Activated T-cell treated with anti-CD3 and anti-CD28 coated beads, Interleukin-2, amount 50 U/mL, for 24 hours (primary cell): Measurements from ENCODE around the gene RPL7A.

Experiments
- DNase-seq: peaks from one replicate; pipeline ENCODE4 v3.0.0-alpha.2; 2020
- H3K27ac Mint-ChIP-seq: 2 replicates; pipeline ENCODE4 v1.8.0; 2020; ENCODE audit warnings: mild to moderate bottlenecking, mixed read lengths
- H3K27me3 Mint-ChIP-seq: 2 replicates; pipeline ENCODE4 v1.8.0; 2020; ENCODE audit warnings: mixed read lengths
- H3K36me3 Mint-ChIP-seq: 2 replicates; pipeline ENCODE4 v1.8.0; 2020; ENCODE audit warnings: low read depth, mixed read lengths
- H3K4me1 Mint-ChIP-seq: 2 replicates; pipeline ENCODE4 v1.8.0; 2020; ENCODE audit warnings: low read depth, mixed read lengths
- H3K4me3 Mint-ChIP-seq: 2 replicates; pipeline ENCODE4 v1.8.0; 2020; ENCODE audit warnings: mild to moderate bottlenecking, moderate library complexity, mixed read lengths
- H3K9me3 Mint-ChIP-seq: 2 replicates; pipeline ENCODE4 v1.8.0; 2020; ENCODE audit warnings: mixed read lengths

Gene RPL7A

GRCh38 chr9:133348718-133349573 lies 928 bp downstream of the RPL7A start:
- H3K36me3 Mint-ChIP-seq: peaks cover 92% of the 10 kb centered on the region
- no peaks in the 10 kb centered on the region for H3K9me3 Mint-ChIP-seq
- H3K4me1 Mint-ChIP-seq: peaks cover 52% of the 10 kb centered on the region
- no peaks in the 10 kb centered on the region for H3K27me3 Mint-ChIP-seq
- peak overlapping the region; percentile 99 for H3K27ac Mint-ChIP-seq
- DNase-seq: no peak
- H3K4me3 Mint-ChIP-seq: peak overlapping the region; percentile 98

- H3K27me3 Mint-ChIP-seq: no peaks in the 10 kb centered on the region
- peak overlapping the region; percentile 99 for H3K27ac Mint-ChIP-seq
- no peaks in the 10 kb centered on the region for H3K9me3 Mint-ChIP-seq
- peak overlapping the region; percentile 98 for H3K4me3 Mint-ChIP-seq
- DNase-seq: no peak
- peaks cover 64% of the 10 kb centered on the region for H3K4me1 Mint-ChIP-seq
- peaks cover 85% of the 10 kb centered on the region for H3K36me3 Mint-ChIP-seq
Measured at GRCh38 chr9:133349965-133350616, 2.1 kb downstream of the RPL7A start.

GRCh38 chr9:133351526-133351907 lies 3.5 kb downstream of the RPL7A start:
- H3K36me3 Mint-ChIP-seq: peaks cover 74% of the 10 kb centered on the region
- H3K4me3 Mint-ChIP-seq: peak overlapping the region; percentile 98
- H3K27ac Mint-ChIP-seq: peak overlapping the region; percentile 99
- H3K9me3 Mint-ChIP-seq: no peaks in the 10 kb centered on the region
- no peak for DNase-seq
- no peaks in the 10 kb centered on the region for H3K27me3 Mint-ChIP-seq
- peaks cover 60% of the 10 kb centered on the region for H3K4me1 Mint-ChIP-seq

- H3K27ac Mint-ChIP-seq: peak overlapping the region; percentile 99
- H3K36me3 Mint-ChIP-seq: peaks cover 72% of the 10 kb centered on the region
- no peaks in the 10 kb centered on the region for H3K9me3 Mint-ChIP-seq
- peaks cover 57% of the 10 kb centered on the region for H3K4me1 Mint-ChIP-seq
- H3K27me3 Mint-ChIP-seq: no peaks in the 10 kb centered on the region
- peak overlapping the region; percentile 39 for H3K4me3 Mint-ChIP-seq
- peak; percentile 70 for DNase-seq
Measured at GRCh38 chr9:133351908-133352634, 4.1 kb downstream of the RPL7A start.

GRCh38 chr9:133352635-133353340 lies 4.8 kb downstream of the RPL7A start:
- peaks cover 64% of the 10 kb centered on the region for H3K4me1 Mint-ChIP-seq
- H3K36me3 Mint-ChIP-seq: peaks cover 77% of the 10 kb centered on the region
- H3K4me3 Mint-ChIP-seq: peak overlapping the region; percentile 15
- peak overlapping the region; percentile 99 for H3K27ac Mint-ChIP-seq
- no peaks in the 10 kb centered on the region for H3K9me3 Mint-ChIP-seq
- DNase-seq: peak; percentile 53
- no peaks in the 10 kb centered on the region for H3K27me3 Mint-ChIP-seq

- H3K27me3 Mint-ChIP-seq: no peaks in the 10 kb centered on the region
- no peak overlapping the region for H3K4me3 Mint-ChIP-seq
- H3K27ac Mint-ChIP-seq: peak overlapping the region; percentile 99
- H3K4me1 Mint-ChIP-seq: peaks cover 71% of the 10 kb centered on the region
- no peaks in the 10 kb centered on the region for H3K9me3 Mint-ChIP-seq
- DNase-seq: no peak
- peaks cover 77% of the 10 kb centered on the region for H3K36me3 Mint-ChIP-seq
Measured at GRCh38 chr9:133353548-133353947, 5.5 kb downstream of the RPL7A start.

- H3K36me3 Mint-ChIP-seq: peaks cover 77% of the 10 kb centered on the region
- peak overlapping the region; percentile 91 for H3K4me3 Mint-ChIP-seq
- no peaks in the 10 kb centered on the region for H3K9me3 Mint-ChIP-seq
- no peaks in the 10 kb centered on the region for H3K27me3 Mint-ChIP-seq
- no peak for DNase-seq
- peaks cover 71% of the 10 kb centered on the region for H3K4me1 Mint-ChIP-seq
- peak overlapping the region; percentile 99 for H3K27ac Mint-ChIP-seq
Measured at GRCh38 chr9:133354766-133355165, 6.7 kb downstream of the RPL7A start.

GRCh38 chr9:133355881-133356357 lies 7.9 kb downstream of the RPL7A start:
- Mint-ChIP-seq H3K9me3 (no peaks in the 10 kb centered on the region), H3K27ac (peak overlapping the region; percentile 99), H3K4me3 (peak overlapping the region; percentile 91), H3K27me3 (no peaks in the 10 kb centered on the region), H3K4me1 (peaks cover 70% of the 10 kb centered on the region), H3K36me3 (peaks cover 76% of the 10 kb centered on the region)
- no peak for DNase-seq

- Mint-ChIP-seq H3K4me1 (peaks cover 70% of the 10 kb centered on the region), H3K27ac (peak within 1 kb of the TSS; percentile 99), H3K36me3 (peaks cover 76% of the 10 kb centered on the region), H3K9me3 (no peaks in the 10 kb centered on the region), H3K27me3 (no peaks in the 10 kb centered on the region), H3K4me3 (peak within 1 kb of the TSS; percentile 91)
- DNase-seq: peak; percentile 94
Measured at GRCh38 chr9:133356391-133357091, 8.5 kb downstream of the RPL7A start, which contains the start of the genes SURF1 and SURF2. TSS of gene SURF1 (minus strand) at chr9:133356487. CDS start at chr9:133356453, 34 bp downstream. TSS of gene SURF2 (plus strand) at chr9:133356550. CDS start at chr9:133356593, 43 bp downstream.

- Mint-ChIP-seq H3K4me1 (peaks cover 72% of the 10 kb centered on the region), H3K36me3 (peaks cover 76% of the 10 kb centered on the region), H3K4me3 (peak overlapping the region; percentile 91), H3K27ac (peak overlapping the region; percentile 93), H3K9me3 (no peaks in the 10 kb centered on the region), H3K27me3 (no peaks in the 10 kb centered on the region)
- no peak for DNase-seq
Measured at GRCh38 chr9:133357656-133358055, 9.6 kb downstream of the RPL7A start.

- Mint-ChIP-seq H3K4me1 (peaks cover 60% of the 10 kb centered on the region), H3K27me3 (no peaks in the 10 kb centered on the region), H3K9me3 (no peaks in the 10 kb centered on the region), H3K27ac (peak overlapping the region; percentile 93), H3K36me3 (peaks cover 80% of the 10 kb centered on the region), H3K4me3 (no peak overlapping the region)
- DNase-seq: peak; percentile 51
Measured at GRCh38 chr9:133359399-133360175, 11.6 kb downstream of the RPL7A start.

- Mint-ChIP-seq H3K36me3 (peaks cover 90% of the 10 kb centered on the region), H3K9me3 (no peaks in the 10 kb centered on the region), H3K4me1 (peaks cover 51% of the 10 kb centered on the region), H3K27me3 (no peaks in the 10 kb centered on the region), H3K27ac (peak overlapping the region; percentile 93), H3K4me3 (no peak overlapping the region)
- no peak for DNase-seq
Measured at GRCh38 chr9:133360400-133361393, 12.7 kb downstream of the RPL7A start.
